Iris pigment epithelial cell (primary cell): ENCODE results near the gene SURF2.
A peak's percentile ranks its signal among the peaks of the same experiment; 100 is the strongest.
"Not testable (repeated sequence)": the region's sequence is repeated elsewhere in the genome, so short reads cannot be mapped to it uniquely, and the experiment has no call there.

Experiments used
- DNase-seq: peaks from one replicate; pipeline ENCODE4 v3.0.0-alpha.2; 2011; ENCODE audit warnings: low read depth

SURF2 gene

DNA sequence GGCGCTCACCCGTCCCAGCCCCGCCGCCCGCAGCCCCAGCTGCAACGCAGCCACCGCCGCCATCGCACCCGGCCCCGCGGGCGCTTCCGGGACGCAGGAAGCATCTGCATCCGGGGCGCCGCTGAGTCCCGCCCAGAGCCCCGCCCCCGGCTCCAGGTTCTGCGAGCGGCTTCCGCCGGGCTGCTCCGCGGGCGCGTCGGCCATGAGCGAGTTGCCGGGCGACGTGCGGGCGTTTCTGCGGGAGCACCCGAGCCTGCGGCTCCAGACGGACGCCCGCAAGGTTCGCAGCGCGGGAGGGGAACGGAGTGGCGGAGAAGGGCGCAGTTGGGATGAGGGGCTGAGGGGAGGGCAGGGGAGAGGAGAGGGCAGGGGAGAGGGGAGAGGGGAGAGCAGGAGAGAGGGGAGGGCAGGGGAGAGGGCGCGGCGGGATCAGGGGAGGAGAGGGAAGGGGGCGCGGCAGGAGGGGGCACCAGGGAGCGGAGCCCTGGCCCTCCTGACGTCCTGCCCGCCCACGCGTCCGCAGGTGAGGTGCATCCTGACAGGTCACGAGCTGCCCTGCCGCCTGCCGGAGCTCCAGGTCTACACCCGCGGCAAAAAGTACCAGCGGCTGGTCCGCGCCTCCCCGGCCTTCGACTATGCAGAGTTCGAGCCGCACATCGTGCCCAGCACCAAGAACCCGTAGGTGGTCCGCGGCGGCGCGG lies at the start of gene SURF2, which contains the start of gene SURF1:
TSS of gene SURF2 (plus strand) at position 160 of the 701 bp plus-strand sequence. CDS start at position 203, 43 bp downstream.
TSS of gene SURF1 (minus strand) at position 97 of the 701 bp plus-strand sequence. CDS start at position 63, 34 bp downstream.
- peak; percentile 83 for DNase-seq

DNA sequence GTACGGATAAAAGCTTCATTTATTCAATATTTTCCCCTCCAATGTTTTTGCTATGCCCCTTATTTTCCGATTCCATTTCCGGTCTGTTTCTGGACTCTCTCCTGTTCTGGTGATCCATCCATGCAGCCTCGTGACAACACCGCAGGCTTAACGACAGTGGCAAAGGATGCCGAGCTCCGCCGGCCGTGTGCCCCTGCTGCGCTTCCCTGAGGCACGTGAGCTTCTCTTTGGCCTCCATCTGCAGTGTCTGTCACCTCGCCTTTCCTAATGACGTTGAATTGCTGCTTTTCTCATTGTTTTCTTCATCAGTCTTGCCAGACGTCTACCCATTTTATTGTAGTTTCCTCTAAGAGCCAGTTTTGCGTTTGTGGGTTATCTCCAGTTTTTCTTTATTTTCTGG lies 49.0 kb upstream of the SURF2 start:
- DNase-seq: no peak

DNA sequence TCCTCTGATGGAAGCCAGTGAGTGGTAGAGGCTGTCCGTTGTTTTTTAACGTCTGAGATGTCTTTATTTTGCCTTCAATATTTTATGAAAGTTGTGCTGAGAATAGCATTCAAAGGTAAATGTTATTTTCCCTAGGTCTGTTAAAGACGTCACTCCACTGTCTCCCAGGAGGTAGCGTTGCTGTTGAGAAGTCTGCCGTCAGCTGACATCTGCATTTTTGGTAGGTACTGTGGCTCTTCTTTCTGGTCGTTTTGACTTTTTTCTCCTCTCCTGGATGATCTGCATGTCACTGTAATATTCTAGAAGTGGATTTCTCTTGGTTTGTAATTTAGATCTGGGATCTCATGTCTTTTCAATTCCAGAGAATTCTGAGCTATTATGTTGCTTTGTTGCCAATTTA lies 46.7 kb upstream of the SURF2 start:
- DNase-seq: no peak

DNA sequence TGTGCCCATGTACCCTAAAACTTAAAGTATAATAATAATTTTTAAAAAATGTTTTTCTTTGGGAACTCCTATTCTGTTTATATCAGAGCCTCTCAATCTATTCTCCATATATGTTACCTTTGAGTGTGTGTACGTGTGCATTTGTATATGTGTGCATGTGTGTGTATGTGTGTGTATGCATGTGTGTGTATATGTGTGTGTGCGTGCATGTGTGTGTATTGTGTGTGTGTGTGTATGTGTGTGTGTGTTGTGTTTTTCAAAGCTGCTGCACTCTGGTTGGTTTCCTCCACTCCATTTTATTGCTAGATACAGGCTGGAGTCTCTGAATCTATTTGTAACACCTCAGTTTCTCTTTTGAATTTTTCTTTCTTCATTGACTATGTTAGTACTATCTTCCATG lies 40.4 kb upstream of the SURF2 start:
- DNase-seq: no peak

DNA sequence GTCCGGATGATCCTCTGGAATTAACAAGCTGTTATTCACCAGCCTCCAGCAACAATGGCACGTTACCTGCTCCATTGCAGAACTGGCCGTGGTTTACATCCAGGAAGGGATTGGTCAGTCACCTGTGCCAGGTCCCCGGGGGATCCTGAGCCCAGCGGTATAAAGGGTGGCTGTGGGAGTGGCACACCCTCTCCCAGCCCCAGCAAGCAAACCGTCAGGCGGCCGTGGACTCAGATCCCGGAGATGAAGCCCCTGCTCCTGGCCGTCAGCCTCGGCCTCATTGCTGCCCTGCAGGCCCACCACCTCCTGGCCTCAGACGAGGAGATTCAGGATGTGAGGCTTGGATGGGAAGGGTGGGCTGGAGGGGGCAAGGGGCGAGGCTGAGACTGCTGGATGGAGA lies 38.8 kb upstream of the SURF2 start:
- DNase-seq: not testable (repeated sequence)

DNA sequence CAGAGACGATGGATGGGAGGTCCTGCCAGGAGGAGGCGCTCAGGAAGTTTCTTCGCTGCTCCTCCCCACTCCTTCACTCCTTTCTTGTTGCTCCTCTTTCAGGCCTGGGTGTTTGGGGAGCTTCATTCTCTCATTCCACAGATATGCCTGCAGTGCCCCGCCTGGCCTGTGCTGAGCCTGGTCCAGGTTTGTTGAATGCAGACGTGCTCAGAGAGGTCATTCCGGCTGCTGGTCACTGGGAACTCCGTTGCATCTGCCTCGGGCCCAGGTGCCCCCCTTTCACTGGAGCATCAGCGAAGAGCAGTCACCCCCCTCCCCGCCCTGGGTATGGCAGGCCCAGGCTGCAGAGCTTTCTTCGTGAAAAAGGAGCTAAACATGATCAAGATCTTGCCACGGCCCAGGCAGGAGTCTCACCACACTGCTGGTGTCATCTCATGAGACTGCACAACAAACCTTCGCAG lies 35.9 kb upstream of the SURF2 start:
- DNase-seq: no peak

DNA sequence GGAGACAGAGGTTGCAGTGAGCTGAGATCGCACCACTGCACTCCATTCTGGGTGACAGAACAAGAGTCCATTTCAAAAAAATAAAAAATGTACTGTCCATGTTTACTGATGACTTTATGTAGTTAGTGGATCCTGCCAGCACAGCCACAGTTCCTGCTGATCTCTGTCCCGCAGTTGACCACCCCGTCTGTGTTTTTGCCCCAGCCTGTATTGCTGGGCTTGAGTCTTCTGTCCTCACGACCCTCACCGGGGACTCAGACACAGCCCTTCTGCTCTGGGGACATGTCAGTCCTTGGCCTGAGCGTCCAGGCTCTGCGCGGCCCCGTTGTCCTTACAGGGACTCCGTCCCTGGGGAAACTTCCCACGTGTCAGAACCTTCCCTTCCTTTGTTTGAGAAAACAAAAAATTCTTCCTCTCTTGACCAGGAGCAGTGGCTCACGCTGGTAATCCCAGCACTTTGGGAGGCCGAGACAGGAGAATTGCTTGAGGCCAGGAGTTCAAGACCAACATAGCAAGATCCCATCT lies 34.9 kb upstream of the SURF2 start:
- DNase-seq: no peak

DNA sequence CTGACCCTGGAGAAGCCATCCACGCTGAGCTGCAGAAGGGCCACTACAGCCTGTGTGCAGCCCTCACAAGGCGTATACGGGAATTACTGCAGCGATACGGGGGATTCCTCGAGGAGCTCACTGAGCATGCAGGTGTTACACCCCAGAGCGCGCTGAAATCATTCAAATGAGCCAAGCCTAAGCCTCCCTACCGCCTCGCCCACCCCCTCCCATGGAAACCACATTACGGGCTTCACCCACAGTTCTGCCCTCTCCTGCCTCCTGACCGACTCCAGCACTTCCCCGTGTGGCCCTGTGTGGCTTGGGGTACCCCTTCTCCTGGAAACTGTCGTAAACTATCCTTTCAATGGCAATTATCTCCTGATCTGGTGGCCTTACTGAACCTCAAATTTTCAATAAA lies 33.6 kb upstream of the SURF2 start:
- no peak for DNase-seq

DNA sequence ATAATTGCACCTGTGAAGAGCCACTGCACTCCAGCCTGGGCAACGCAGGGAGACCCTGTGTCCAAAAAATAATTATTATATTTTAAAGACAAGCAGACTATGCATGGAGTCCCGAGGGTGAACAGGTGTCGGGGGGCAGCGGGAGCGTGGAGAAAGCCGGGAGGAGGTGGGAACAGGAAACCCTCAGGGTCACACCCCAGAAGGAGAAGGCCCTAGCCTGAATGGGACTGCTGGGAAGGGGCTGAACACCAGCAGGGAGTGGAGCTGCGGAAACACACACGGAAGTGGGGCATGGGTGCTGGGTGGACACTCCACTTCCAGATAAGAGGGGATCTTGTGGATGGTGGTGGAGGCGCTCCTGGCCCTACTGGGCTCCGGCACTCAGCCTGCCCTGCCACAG lies 33.1 kb upstream of the SURF2 start:
- DNase-seq: no peak

DNA sequence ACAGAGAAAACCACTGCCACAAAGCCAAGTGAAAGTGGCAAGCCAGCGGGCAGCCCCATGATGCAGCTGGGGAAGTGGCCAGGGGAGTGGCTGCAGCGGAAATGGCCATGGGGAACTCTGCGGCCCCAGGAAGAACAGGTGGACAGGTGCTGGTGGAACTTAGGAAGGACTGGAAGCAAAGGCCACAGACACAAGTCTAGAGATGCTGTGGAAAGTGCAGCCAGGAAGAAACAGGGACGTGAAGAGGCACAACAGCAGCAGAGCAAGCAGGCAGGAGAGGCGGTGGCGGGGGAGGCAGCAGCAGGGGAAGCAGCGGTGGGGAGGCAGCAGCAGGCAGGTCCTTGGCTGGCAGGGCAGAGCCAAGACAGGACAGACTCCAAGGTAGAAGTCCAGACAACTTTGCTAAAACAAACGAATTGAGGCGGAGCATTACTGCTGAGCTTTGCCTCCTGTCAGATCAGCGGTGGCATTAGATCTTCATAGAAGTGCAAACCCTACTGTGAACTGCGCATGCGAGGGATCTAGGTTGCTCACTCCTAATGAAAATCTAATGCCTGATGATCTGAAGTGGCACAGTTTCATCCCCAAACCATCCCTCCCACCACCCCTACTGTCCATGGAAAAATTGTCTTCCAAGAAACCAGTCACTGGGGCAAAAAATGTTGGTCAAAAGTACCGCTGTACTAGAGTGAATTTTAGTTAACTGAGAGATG lies 32.2 kb upstream of the SURF2 start:
- DNase-seq: no peak

DNA sequence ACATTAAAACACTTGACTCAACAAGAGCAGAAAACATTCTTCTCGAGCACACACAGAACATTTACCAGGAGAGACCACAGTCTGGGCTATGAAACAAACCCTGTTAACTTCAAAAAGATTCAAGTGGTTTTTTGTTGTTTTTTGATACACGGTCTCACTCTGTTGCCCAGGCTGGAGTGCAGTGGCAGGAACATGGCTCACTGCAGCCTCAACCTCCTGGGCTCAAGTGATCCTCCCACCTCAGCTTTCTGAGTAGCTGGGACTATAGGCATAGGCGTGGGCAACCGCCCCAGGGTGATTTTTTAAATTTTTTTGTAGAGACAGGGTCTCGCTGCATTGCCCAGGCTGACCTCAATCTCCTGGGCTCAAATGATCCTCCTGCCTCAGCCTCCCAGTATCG lies 29.3 kb upstream of the SURF2 start:
- DNase-seq: not testable (repeated sequence)

DNA sequence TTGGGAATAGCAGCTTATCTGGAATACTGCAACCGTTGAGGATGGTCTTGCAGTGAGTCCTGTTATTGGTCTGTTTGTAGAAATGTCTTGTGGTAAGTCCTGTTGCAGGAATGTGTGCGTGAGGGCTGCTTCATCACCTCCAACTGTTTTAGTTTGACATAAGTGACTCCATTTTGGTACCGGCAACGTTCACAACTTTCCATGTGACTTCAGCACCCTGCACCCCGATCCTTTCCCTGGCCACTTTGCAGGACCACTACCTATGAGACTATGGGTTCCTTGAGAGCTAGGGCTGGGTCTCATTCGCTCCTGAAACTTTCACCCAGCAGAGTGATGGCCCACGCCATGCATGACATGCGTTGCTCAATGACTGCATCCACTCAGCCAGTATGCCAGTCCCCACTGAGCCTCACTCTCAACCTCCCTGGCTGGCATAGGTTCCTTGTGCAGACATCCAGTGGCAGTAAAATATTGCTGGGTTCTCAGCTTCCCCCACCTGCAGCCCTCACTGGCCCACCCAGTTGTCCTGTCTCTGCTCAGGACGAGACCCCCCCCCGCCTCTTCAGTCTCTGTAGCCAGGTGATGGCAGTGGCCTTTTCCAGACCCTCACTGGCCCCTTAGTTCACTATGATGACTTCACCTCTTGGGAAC lies 28.4 kb upstream of the SURF2 start:
- DNase-seq: no peak

DNA sequence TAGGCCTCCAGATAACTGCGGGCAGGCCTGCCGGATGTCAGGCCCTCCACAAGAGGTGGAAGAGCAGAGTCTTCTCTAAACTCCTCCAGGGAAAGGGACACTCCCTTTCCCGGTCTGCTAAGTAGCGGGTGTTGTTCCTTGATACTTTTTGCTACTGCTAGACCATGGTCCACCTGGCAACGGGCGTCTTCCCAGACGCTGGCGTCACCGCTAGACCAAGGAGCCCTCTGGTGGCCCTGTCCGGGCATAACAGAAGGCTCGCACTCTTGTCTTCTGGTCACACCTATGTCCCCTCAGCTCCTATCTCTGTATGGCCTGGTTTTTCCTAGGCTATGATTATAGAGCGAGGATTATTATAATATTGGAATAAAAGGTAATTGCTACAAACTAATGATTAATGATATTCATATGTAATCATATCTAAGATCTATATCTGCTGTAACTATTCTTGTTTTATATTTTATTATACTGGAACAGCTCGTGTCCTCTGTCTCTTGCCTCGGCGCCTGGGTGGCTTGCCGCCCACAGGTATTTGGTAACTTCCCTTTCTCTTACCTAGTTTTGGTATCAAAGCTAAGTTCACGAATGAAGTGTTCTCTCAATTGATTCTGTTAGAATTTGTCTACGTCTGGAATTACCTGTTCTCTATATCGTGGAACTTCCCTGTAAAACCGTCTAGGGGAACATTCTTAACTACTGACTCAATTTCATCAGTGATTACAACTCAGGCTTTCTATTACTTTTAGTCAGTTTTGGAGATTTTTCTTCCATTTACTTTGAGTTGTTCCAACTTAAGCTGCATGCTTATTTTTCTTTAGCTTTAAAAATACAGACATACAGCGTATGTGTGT lies 26.8 kb upstream of the SURF2 start:
- not testable (repeated sequence) for DNase-seq

DNA sequence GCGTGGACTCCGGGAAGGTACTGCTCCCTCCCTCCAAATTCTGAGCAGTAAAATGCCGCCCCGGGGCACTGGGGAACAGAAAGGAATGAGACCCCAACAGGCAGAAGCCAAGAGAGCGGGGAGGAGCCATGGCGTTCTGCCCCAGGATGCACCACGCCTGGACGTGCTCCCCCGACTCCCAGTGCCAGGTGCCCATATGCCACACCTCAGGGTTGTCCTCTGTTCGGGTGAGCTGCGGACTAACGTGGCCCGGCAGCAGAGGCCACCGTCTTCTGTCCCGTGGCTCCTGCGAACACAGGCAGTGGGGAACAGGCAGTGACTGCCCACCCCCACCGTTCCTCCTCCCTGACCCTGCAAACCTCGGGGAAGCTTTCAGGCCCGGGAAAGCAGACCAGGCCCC lies 25.1 kb upstream of the SURF2 start:
- no peak for DNase-seq

DNA sequence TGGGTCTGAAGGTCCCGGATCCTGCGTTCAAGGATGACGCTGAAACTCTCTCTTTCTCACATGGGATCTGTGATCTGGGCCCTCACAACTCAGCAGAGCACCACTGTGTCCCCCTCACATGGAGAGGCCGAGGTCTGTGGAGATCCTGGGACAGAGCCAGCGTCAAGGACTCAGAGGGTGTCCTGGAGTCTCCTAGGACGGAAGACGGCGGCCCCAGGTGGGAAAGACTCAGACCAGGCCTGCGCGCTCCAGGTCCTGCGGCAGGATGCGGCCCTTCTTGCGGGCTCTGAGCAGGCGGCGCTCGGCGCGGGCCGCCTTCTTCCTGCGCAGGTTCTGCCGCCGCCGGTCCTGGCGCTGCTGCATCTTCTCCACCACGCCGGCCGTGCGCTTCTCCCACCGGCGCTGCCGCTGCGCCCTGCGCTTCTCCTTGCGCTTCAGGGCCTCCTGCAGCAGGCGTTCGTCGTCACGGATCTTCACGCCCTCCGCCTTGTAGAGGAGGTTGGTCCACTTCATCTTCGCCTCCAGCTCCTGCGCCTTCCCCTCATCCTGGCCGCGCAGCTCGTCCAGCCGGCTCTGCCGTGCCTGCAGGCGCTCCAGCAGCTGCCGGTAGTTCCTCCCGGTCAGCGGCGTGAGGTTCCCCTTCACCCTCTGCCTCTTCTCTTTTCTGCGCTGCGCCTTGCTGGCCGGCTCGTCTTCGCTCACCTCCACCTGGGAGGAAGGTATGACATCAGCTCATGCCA lies 24.5 kb upstream of the SURF2 start:
- no peak for DNase-seq

DNA sequence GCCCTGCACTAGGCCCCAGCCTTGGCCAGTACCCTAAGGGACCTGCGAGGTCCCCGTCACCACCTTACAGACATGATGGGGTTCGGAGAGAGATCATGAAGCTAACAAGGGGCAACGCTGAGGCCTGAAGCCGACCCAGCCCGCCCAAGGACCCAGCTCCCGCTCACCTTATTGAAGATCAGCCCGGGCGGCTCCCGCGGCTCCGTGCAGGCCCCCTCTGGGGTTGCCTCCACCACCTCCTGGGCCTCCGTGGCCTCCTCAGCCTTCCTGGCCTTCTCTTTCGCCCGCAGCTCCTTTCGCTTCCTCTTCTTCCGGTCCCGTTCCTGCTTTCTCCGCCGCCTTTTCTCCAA lies 24.0 kb upstream of the SURF2 start:
- DNase-seq: no peak

DNA sequence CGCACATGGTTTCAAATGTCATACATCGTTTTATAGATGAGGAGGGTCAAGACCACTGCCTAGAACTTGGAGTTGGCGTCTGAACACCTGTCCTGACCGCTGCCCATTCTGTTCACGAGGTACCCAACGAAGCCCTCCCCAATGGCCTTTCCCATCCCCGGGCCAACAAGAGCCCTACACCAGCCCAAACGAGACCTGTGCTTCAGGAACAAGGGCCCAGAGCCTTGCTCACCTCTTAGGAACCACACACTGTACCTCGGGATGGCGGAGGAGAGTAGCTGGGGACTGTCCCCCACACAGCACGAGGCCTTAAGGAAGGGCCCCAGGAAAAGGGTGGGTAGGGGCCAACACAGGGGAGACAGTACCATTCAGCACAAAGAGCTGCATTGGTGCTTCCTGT lies 23.3 kb upstream of the SURF2 start:
- no peak for DNase-seq

DNA sequence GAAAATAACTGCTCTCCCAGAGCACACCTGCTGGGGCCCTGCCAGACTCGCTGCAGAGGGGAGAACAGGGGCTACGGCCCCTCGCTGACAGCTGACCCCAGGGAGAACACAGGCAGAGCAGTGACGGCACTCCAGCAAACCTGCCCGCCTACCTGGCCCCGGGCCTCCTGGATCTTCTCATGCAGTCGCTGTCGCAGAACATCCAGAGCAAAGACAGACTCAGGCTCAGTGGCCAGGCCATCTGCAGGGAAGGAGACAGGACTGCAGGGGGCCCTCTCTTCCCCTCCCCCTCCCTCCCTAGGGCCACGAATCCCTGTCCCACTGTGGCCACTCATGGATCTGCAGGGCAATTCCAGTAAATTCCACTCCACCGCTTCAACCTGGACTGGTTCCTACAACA lies 22.8 kb upstream of the SURF2 start:
- DNase-seq: no peak

DNA sequence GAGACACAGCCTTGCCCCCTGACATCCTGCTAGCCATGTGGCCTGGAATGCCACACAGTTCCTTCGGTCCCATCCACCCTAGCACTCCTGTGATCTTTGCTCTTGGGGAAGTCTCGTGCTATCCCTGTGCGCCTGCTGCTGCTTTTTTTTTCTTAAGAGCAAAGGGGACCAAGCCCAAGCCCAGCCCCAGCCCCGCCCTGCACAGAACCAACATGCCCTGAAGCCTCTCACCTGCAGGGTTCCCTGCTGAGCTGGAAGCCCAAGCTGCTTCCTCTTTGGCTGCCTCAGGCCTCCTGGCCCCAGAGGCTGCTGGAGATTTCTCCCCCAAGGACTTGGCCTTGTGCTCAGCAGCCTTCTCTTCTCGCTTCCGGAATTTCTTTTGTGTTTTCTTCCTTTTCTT lies 22.2 kb upstream of the SURF2 start:
- DNase-seq: no peak

DNA sequence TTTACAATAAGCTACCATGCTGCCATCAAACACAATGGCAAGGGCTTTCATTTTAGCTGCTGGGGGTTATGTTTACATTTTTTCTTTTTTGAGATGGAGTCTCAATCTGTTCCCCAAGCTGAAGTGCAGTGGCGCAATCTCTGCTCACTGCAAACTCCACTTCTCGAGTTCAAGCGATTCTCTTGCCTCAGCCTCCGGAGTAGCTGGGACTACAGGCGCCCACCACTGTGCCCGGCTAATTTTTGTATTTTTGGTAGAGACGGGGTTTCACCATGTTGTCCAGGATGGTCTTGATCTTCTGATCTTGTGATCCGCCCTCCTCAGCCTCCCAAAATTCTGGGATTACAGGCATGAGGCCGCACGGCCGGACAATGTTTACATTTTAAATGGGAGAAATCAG lies 21.5 kb upstream of the SURF2 start:
- DNase-seq: not testable (repeated sequence)
